A549 (cell line): ENCODE results near the gene PLA2G4F. TPM values are rescaled to one million over a fixed set of nuclear protein-coding genes. Genes with fewer than 3 reads are reported as not detected.

Experiments used
- ATAC-seq, 2 experiments: fragments of 200-7000 bp in 1 of 2; fragments of >200 bp in 1 of 2; cut with Nextera tagmentation in 1 of 2; cut with Tn5 transposase in 1 of 2; 3 replicates each; pipeline versions ENCODE4 v1.8.0 to v1.9.1; 2018 to 2020; ENCODE audit warnings: mild to moderate bottlenecking in 1 of 2, moderate library complexity in 1 of 2
- CTCF ChIA-PET: fragments of 300-600 bp; sonication (Branson Sonifier 250); formaldehyde crosslinking; extraction: SDS; loops from one replicate; lab custom pipeline; 2021; ENCODE audit warnings: antibody characterized with exemption, inconsistent platforms; lab: Yijun Ruan, JAX
- POLR2A ChIA-PET: fragments of 350-600 bp; formaldehyde crosslinking; extraction: SDS; loops from one replicate; lab custom pipeline; 2021; ENCODE audit warnings: antibody characterized with exemption, inconsistent platforms; lab: Yijun Ruan, JAX
- DNase-seq, 2 experiments: peaks; one replicate each; pipeline versions ENCODE4 v3.0.0 to v3.0.0-alpha.2; 2011 to 2016; ENCODE audit warnings: low read depth in 1 of 2, low spot score in 1 of 2
- FAIRE-seq: peaks from 2 replicates; lab custom pipeline; 2011; peaks lifted over from hg19 to GRCh38; lab: Jason Lieb, UNC
- H3K27ac ChIP-seq, 2 experiments: fragments of >200 bp; sonication (Bioruptor Twin); formaldehyde crosslinking; 3 replicates each; pipeline ENCODE4 v1.5.1; 2016 to 2017
- H3K4me1 ChIP-seq: fragments of >200 bp; sonication (Bioruptor Twin); formaldehyde crosslinking; 3 replicates; pipeline ENCODE4 v1.6.1; 2016
- H3K4me2 ChIP-seq: fragments of >200 bp; sonication (Bioruptor Twin); formaldehyde crosslinking; 3 replicates; pipeline ENCODE4 v1.6.1; 2016
- H3K4me3 ChIP-seq: fragments of >200 bp; sonication (Bioruptor Twin); formaldehyde crosslinking; 3 replicates; pipeline ENCODE4 v1.5.1; 2016
- H3K9me3 ChIP-seq: fragments of >200 bp; sonication (Bioruptor Twin); formaldehyde crosslinking; 3 replicates; pipeline ENCODE4 v1.6.1; 2016
- BHLHE40 ChIP-seq: IDR thresholded peaks from 2 replicates; pipeline ENCODE4 v1.6.1; 2012; ENCODE audit warnings: low read depth, low read length, inconsistent platforms
- CBX2 ChIP-seq: fragments of 200-600 bp; sonication (generic); IDR thresholded peaks from 2 replicates; pipeline ENCODE4 v1.6.1; 2016; ENCODE audit warnings: low read depth, mild to moderate bottlenecking, borderline replicate concordance
- CBX8 ChIP-seq: fragments of 200-600 bp; sonication (generic); IDR thresholded peaks from 2 replicates; pipeline ENCODE4 v1.6.1; 2016
- CEBPB ChIP-seq, 2 experiments: fragments of >200 bp in 1 of 2; sonication (Bioruptor Twin) in 1 of 2; formaldehyde crosslinking in 1 of 2; IDR thresholded peaks; 2 replicates each; pipeline ENCODE4 v1.6.1; 2012 to 2016
- CHD2 ChIP-seq: fragments of 150-350 bp; IDR thresholded peaks from 2 replicates; pipeline ENCODE4 v1.6.1; 2014; ENCODE audit warnings: low read length; ENCODE audit not compliant: partially characterized antibody
- CHD4 ChIP-seq: fragments of 200-600 bp; sonication (generic); IDR thresholded peaks from 2 replicates; pipeline ENCODE4 v1.6.1; 2016; ENCODE audit warnings: antibody characterized with exemption, mild to moderate bottlenecking, borderline replicate concordance
- EHMT2 ChIP-seq: fragments of 200-600 bp; sonication (generic); IDR thresholded peaks from 2 replicates; pipeline ENCODE4 v1.6.1; 2016; ENCODE audit warnings: antibody characterized with exemption, low read depth, mild to moderate bottlenecking, moderate library complexity
- EP300 ChIP-seq, 2 experiments: fragments of >200 bp; sonication (Bioruptor Twin); formaldehyde crosslinking; IDR thresholded peaks; 2 replicates in 1 of 2; 3 replicates in 1 of 2; pipeline ENCODE4 v1.6.1; 2016 to 2017
- FOSB ChIP-seq: fragments of 250-450 bp; sonication (Bioruptor Pico); IDR thresholded peaks from 2 replicates; pipeline ENCODE4 v1.5.0; 2020; ENCODE audit warnings: mild to moderate bottlenecking, moderate library complexity
- FOXS1 ChIP-seq: fragments of 250-450 bp; sonication (Bioruptor Pico); IDR thresholded peaks from 2 replicates; pipeline ENCODE4 v1.5.0; 2020; ENCODE audit warnings: mild to moderate bottlenecking, moderate library complexity
- HDAC2 ChIP-seq: fragments of 200-600 bp; sonication (generic); IDR thresholded peaks from 2 replicates; pipeline ENCODE4 v1.6.1; 2016
- HOXB5 ChIP-seq: fragments of 250-450 bp; sonication (Bioruptor Pico); IDR thresholded peaks from 2 replicates; pipeline ENCODE4 v1.5.0; 2020; ENCODE audit warnings: mild to moderate bottlenecking, moderate library complexity
- JUN ChIP-seq, 2 experiments: fragments of >200 bp; sonication (Bioruptor Twin); formaldehyde crosslinking; IDR thresholded peaks; 2 replicates in 1 of 2; 3 replicates in 1 of 2; pipeline ENCODE4 v1.6.1; 2016 to 2017
- JUNB ChIP-seq: fragments of >200 bp; sonication (Bioruptor Twin); formaldehyde crosslinking; IDR thresholded peaks from 2 replicates; pipeline ENCODE4 v1.6.1; 2016
- KDM5A ChIP-seq: fragments of 200-600 bp; sonication (generic); IDR thresholded peaks from 2 replicates; pipeline ENCODE4 v1.6.1; 2016; ENCODE audit warnings: antibody characterized with exemption, mild to moderate bottlenecking
- NFE2L2 ChIP-seq: fragments of 150-350 bp; conservative IDR thresholded peaks from 2 replicates; pipeline ENCODE4 v1.6.1; 2014; ENCODE audit warnings: low read length
- NPAS2 ChIP-seq: fragments of 250-450 bp; sonication (Bioruptor Pico); IDR thresholded peaks from 2 replicates; pipeline ENCODE4 v1.8.0; 2022; ENCODE audit warnings: mild to moderate bottlenecking, moderate library complexity, borderline replicate concordance
- PHF8 ChIP-seq: fragments of 200-600 bp; sonication (generic); IDR thresholded peaks from 2 replicates; pipeline ENCODE4 v1.6.1; 2016; ENCODE audit warnings: low read depth, mild to moderate bottlenecking, antibody characterized with exemption, moderate library complexity, borderline replicate concordance
- POLR2A ChIP-seq: IDR thresholded peaks from 2 replicates; pipeline ENCODE4 v1.6.1; 2012; ENCODE audit warnings: mild to moderate bottlenecking, low read length
- POLR2AphosphoS2 ChIP-seq: conservative IDR thresholded peaks from 2 replicates; pipeline ENCODE4 v1.6.1; 2012; ENCODE audit warnings: low read length, improper control_type of control experiment, inconsistent platforms
- RNF2 ChIP-seq: fragments of 200-600 bp; sonication (generic); IDR thresholded peaks from 2 replicates; pipeline ENCODE4 v1.6.1; 2016; ENCODE audit warnings: low read depth, mild to moderate bottlenecking, antibody characterized with exemption, moderate library complexity, borderline replicate concordance
- SMC3 ChIP-seq: fragments of >200 bp; sonication (Bioruptor Twin); formaldehyde crosslinking; IDR thresholded peaks from 3 replicates; pipeline ENCODE4 v1.6.1; 2018; ENCODE audit warnings: inconsistent platforms
- SREBF2 ChIP-seq: fragments of 450-650 bp; IDR thresholded peaks from 2 replicates; pipeline ENCODE4 v1.6.1; 2014; ENCODE audit warnings: mild to moderate bottlenecking, moderate library complexity
- TP53 ChIP-seq: fragments of 250-450 bp; sonication (Bioruptor Pico); IDR thresholded peaks from 2 replicates; pipeline ENCODE4 v1.5.0; 2021; ENCODE audit warnings: mild to moderate bottlenecking, moderate library complexity
- ZSCAN20 ChIP-seq: fragments of 250-450 bp; sonication (Bioruptor Pico); IDR thresholded peaks from 2 replicates; pipeline ENCODE4 v1.8.0; 2022; ENCODE audit warnings: mild to moderate bottlenecking, moderate library complexity
- WGBS: methylation state at CpG from one replicate; pipeline ENCODE4 v1.1.6; 2017; ENCODE audit errors: missing lambda C conversion rate; 5-methylcytosine and 5-hydroxymethylcytosine counted together
- polyA plus RNA-seq, 4 experiments: library from polyadenylated mRNA; depleted of rRNA in 3 of 4; stranded (reverse); fragments of >200 nt; fragmentation: RNase III in 1 of 4; extraction: RNeasy Plus Mini Kit Qiagen cat#74134 plus additional on column Dnase treatment in 1 of 4; gene quantifications; 2 replicates in 3 of 4; 3 replicates in 1 of 4; pipeline ENCODE4 v1.2.3, GENCODE V29; 2011 to 2017
- TF ChIP-seq, protein P1 (sequence below): IDR thresholded peaks from 2 replicates; pipeline ENCODE4 v1.6.1; 2012
- TF ChIP-seq, protein P2 (sequence below): fragments of >200 bp; sonication (Bioruptor Twin); formaldehyde crosslinking; IDR thresholded peaks from 3 replicates; pipeline ENCODE4 v1.6.1; 2016
- TF ChIP-seq, protein P3 (sequence below): IDR thresholded peaks from 2 replicates; pipeline ENCODE4 v1.6.1; 2012; ENCODE audit warnings: low read depth, borderline replicate concordance

PLA2G4F gene
- polyA plus RNA-seq, 2 of the 4 experiments (the other 2 are of a cell fraction), result not detected

DNA sequence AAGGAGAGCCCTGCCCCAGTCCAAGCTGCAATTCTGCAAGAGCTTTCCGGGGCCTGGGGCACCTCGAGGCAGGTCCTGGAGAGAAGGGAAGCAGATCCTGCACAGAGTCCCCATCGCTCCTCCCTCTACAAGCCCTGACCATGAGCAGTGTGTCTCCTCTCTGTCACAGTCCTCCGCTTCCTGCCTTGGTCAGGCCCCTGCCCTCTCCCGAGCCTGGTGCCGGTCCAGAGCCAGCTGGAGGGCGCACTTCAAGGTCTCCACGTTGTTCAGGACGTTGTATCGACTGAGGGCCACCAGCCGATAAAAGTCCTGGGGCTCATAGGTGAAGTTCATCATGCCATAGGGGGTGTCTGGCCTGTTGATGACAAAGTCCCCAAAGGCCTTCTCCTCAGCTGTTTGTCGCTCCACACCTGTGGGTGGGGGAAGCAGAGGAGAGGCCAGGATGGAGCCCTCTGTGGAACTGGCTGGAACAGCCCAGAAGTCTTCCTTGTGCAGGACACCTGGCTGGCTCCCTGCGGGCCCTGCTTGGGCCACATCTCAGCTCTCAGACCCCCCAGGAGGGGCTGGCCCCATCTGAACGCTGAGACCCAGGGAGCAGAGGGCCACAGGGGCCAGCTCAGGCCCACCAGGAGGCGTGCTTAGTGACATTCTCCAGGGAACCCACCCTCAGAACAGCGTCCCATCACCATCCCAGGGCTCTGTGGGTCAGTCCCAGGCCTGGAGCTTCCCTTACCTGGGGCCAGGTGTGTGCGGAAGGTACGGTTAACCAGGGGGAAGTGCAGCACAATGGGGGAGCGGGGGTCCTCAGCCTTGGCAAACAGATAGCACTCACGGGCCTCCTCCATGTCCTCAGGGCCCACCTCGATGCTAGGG is 14.4 kb downstream of the PLA2G4F start:
- 48% methylated on average over 5 of the region's 21 CpGs for WGBS
- Histone ChIP-seq H3K4me3 (no peak overlapping the region), H3K9me3 (no peaks in the 10 kb centered on the region), H3K27ac (no peak overlapping the region), H3K4me1 (peaks cover 10% of the 10 kb centered on the region; the same call in 2 of the 3 replicates), H3K4me2 (no peak overlapping the region)
- ATAC-seq (no peak), FAIRE-seq (no peak), DNase-seq (no peak)
- ChIA-PET POLR2A (no interaction called here), CTCF (interaction anchor here (1.1 to 2.0 kb wide), 5 partner anchors 10 to 153 kb away, joined by 3 to 8 read pairs (median 4); no protein-coding TSS in a partner anchor)
- no peak for TF ChIP-seq RNF2
- TF ChIP-seq CEBPB (IDR thresholded peaks at IDR 0.05), result no peak
- no peak for TF ChIP-seq BHLHE40
- no peak for TF ChIP-seq NPAS2 (CRISPR knock-in tag)
- TF ChIP-seq FOSB, result no peak
- no peak for TF ChIP-seq JUNB
- no peak for TF ChIP-seq JUN (IDR thresholded peaks at IDR 0.05)
- TF ChIP-seq KDM5A, result no peak
- TF ChIP-seq ZSCAN20, result no peak
- TF ChIP-seq CBX8, result no peak
- TF ChIP-seq FOXS1 (CRISPR knock-in tag), result no peak
- TF ChIP-seq CBX2, result no peak
- no peak for TF ChIP-seq EP300 (IDR thresholded peaks at IDR 0.05)
- no peak for TF ChIP-seq EHMT2
- TF ChIP-seq, protein P1, sequence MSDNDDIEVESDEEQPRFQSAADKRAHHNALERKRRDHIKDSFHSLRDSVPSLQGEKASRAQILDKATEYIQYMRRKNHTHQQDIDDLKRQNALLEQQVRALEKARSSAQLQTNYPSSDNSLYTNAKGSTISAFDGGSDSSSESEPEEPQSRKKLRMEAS, result no peak
- no peak for TF ChIP-seq CHD2
- no peak for TF ChIP-seq HDAC2
- no peak for TF ChIP-seq CHD4

DNA sequence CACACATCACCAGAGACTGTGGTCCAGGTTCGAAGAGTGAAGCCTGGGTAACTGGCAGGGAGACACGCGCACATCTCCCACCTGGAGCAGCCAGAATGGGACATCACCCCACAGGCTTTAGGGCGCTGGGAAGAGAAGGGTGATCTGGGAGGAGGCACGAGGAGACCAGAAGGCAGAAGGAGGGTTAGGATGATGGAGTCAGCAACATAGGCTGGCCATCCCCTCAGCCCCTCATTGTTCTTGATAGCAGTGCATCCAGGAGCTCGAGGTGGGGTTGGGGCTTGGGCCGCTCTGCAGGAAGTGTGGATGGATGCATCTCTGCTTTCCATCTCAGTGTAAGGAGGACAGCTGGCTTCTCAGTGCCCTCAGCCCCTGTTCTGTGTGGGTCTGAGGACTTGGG is 15.2 kb downstream of the PLA2G4F start:
- FAIRE-seq (no peak), ATAC-seq (no peak), DNase-seq (no peak)
- H3K4me3 ChIP-seq, result no peak overlapping the region
- no peak overlapping the region for H3K27ac ChIP-seq
- H3K9me3 ChIP-seq, result no peaks in the 10 kb centered on the region
- no peak for TF ChIP-seq FOXS1 (CRISPR knock-in tag)
- TF ChIP-seq NFE2L2, result no peak
- TF ChIP-seq POLR2AphosphoS2, result no peak
- TF ChIP-seq POLR2A, result no peak
- no peak for TF ChIP-seq HOXB5
- TF ChIP-seq, protein P2, sequence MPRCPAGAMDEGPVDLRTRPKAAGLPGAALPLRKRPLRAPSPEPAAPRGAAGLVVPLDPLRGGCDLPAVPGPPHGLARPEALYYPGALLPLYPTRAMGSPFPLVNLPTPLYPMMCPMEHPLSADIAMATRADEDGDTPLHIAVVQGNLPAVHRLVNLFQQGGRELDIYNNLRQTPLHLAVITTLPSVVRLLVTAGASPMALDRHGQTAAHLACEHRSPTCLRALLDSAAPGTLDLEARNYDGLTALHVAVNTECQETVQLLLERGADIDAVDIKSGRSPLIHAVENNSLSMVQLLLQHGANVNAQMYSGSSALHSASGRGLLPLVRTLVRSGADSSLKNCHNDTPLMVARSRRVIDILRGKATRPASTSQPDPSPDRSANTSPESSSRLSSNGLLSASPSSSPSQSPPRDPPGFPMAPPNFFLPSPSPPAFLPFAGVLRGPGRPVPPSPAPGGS, result no peak
- no peak for TF ChIP-seq PHF8
- no peak for TF ChIP-seq RNF2
- TF ChIP-seq, protein P3, sequence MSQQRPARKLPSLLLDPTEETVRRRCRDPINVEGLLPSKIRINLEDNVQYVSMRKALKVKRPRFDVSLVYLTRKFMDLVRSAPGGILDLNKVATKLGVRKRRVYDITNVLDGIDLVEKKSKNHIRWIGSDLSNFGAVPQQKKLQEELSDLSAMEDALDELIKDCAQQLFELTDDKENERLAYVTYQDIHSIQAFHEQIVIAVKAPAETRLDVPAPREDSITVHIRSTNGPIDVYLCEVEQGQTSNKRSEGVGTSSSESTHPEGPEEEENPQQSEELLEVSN, result no peak
- TF ChIP-seq CHD4, result no peak
- no peak for TF ChIP-seq SREBF2
- TF ChIP-seq TP53 (CRISPR knock-in tag), result no peak
- TF ChIP-seq SMC3, result no peak
- TF ChIP-seq ZSCAN20, result no peak
- POLR2A ChIA-PET, result no interaction called here
- 69% methylated on average over 6 of the region's 7 CpGs for WGBS
- CTCF ChIA-PET, result interaction anchor here (1.1 to 2.0 kb wide), 3 partner anchors 57 to 152 kb away, joined by 3 to 8 read pairs (median 4); no protein-coding TSS in a partner anchor
- H3K4me1 ChIP-seq, result peaks cover 10% of the 10 kb centered on the region; the same call in 2 of the 3 replicates
- H3K4me2 ChIP-seq, result no peak overlapping the region
